Measurements from ENCODE around the gene SKA1. TPM values are rescaled to one million over a fixed set of nuclear protein-coding genes. Genes with fewer than 3 reads are reported as not detected.
"Not testable (repeated sequence)": the region's sequence is repeated elsewhere in the genome, so short reads cannot be mapped to it uniquely, and the experiment has no call there.

Gene SKA1
- total and polyA plus RNA-seq, 7 donors: 0.68 to 5.4 (median 1.4) TPM; not detected in 4

DNA sequence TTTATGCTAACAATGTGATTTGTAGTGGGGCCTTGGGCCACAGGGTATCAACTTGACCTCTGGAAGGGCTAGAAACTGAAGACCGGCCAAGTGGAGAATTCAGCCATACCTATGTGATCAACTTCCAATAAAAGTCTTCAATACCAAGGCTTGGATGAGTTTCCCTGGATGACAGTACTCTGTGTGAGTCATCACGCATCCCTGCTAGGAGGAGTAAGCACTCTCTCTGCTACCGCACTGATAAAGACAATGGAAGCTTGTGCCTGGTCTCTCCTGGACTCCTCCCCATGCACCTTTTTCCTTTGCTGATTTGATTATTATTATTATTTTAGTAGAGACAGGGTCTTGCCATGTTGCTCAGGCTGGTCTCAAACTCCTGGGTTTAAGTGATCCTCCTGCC lies 58.1 kb downstream of the SKA1 start:
- intact Hi-C loops (cut with DNase I): no loop called here
- no peak overlapping the region for H3K4me3 ChIP-seq
- no peaks in the 10 kb centered on the region for H3K4me1 ChIP-seq
- no peak for DNase-seq
- H3K36me3 ChIP-seq: no peaks in the 10 kb centered on the region
- no peaks in the 10 kb centered on the region for H3K27me3 ChIP-seq
- H3K27ac ChIP-seq: no peak overlapping the region
- no peak for TF ChIP-seq EP300 (IDR thresholded peaks at IDR 0.05)
- no peaks in the 10 kb centered on the region for H3K9me3 ChIP-seq
- whole genome bisulfite sequencing, 2 donors: 94 to 95% methylated on average over 3 of the region's 3 CpGs

DNA sequence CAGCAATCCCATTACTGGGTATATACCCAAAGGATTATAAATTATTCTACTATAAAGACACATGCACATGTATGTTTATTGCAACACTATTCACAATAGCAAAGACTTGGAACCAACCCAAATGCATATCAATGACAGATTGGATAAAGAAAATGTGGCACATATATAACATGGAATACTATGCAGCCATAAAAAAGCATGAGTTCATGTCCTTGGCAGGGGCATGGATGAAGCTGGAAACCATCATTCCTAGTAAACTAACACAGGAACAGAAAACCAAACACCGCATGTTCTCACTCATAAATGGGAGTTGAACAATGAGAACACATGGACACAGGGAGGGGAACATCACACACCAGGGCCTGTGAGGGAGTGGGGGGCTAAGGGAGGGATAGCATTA lies 61.9 kb downstream of the SKA1 start:
- H3K27ac ChIP-seq; H3K4me3 ChIP-seq; H3K9me3 ChIP-seq; H3K27me3 ChIP-seq; H3K4me1 ChIP-seq; H3K36me3 ChIP-seq; intact Hi-C loops (cut with DNase I); DNase-seq: not testable (repeated sequence)
- 91 to 93% methylated on average over 1 of the region's 1 CpG for WGBS, 2 donors

- no peak for DNase-seq
- Histone ChIP-seq H3K9me3 (peaks cover 0 to 10% (median 0%) of the 10 kb centered on the region in 4 donors), H3K27me3 (no peaks in the 10 kb centered on the region), H3K4me3 (no peak overlapping the region), H3K4me1 (no peaks in the 10 kb centered on the region), H3K36me3 (no peaks in the 10 kb centered on the region), H3K27ac (no peak overlapping the region)
- TF ChIP-seq, protein P1, sequence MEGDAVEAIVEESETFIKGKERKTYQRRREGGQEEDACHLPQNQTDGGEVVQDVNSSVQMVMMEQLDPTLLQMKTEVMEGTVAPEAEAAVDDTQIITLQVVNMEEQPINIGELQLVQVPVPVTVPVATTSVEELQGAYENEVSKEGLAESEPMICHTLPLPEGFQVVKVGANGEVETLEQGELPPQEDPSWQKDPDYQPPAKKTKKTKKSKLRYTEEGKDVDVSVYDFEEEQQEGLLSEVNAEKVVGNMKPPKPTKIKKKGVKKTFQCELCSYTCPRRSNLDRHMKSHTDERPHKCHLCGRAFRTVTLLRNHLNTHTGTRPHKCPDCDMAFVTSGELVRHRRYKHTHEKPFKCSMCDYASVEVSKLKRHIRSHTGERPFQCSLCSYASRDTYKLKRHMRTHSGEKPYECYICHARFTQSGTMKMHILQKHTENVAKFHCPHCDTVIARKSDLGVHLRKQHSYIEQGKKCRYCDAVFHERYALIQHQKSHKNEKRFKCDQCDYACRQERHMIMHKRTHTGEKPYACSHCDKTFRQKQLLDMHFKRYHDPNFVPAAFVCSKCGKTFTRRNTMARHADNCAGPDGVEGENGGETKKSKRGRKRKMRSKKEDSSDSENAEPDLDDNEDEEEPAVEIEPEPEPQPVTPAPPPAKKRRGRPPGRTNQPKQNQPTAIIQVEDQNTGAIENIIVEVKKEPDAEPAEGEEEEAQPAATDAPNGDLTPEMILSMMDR (IDR thresholded peaks at IDR 0.05): no peak
- TF ChIP-seq POLR2A (IDR thresholded peaks at IDR 0.05) (no peak), POLR2AphosphoS5 (IDR thresholded peaks at IDR 0.05) (no peak), EP300 (IDR thresholded peaks at IDR 0.05) (no peak)
- WGBS, 2 donors: 84 to 90% methylated on average over 2 of the region's 2 CpGs
- intact Hi-C loops (cut with DNase I): no loop called here
These were observed 64.7 kb downstream of the SKA1 start for GRCh38 chr18:50439460-50440015.

GRCh38 chr18:50441016-50441415 lies 66.2 kb downstream of the SKA1 start:
- no peak for DNase-seq
- Histone ChIP-seq H3K27me3 (no peaks in the 10 kb centered on the region), H3K27ac (no peak overlapping the region), H3K9me3 (peaks cover 0 to 12% (median 0%) of the 10 kb centered on the region in 4 donors), H3K36me3 (no peaks in the 10 kb centered on the region), H3K4me3 (no peak overlapping the region), H3K4me1 (no peaks in the 10 kb centered on the region)
- intact Hi-C loops (cut with DNase I): no loop called here
- TF ChIP-seq POLR2A (IDR thresholded peaks at IDR 0.05): no peak
- WGBS, 2 donors: 24 to 61% methylated on average over 4 of the region's 4 CpGs

- WGBS, 2 donors: 49 to 68% methylated on average over 1 of the region's 1 CpG
- Histone ChIP-seq H3K4me3 (no peak overlapping the region), H3K9me3 (peaks cover 0 to 12% (median 0%) of the 10 kb centered on the region in 4 donors), H3K27ac (no peak overlapping the region), H3K27me3 (no peaks in the 10 kb centered on the region), H3K36me3 (no peaks in the 10 kb centered on the region), H3K4me1 (no peaks in the 10 kb centered on the region)
- DNase-seq: no peak
- intact Hi-C loops (cut with DNase I): no loop called here
- TF ChIP-seq, protein P1 (IDR thresholded peaks at IDR 0.05): no peak
- TF ChIP-seq POLR2A (IDR thresholded peaks at IDR 0.05) (no peak), POLR2AphosphoS5 (IDR thresholded peaks at IDR 0.05) (no peak), EP300 (IDR thresholded peaks at IDR 0.05) (no peak)
These were observed 66.7 kb downstream of the SKA1 start for GRCh38 chr18:50441501-50441900.

Other genes with a start within 250 kb of the SKA1 start
- 1 to 10 TPM in 1 of 4 donors, under 1 TPM in 3; 0.14 to 3.0 (median 0.59) TPM for gene MYO5B, start 179.9 kb upstream of the SKA1 start, total RNA-seq
- 10 to 100 TPM; 52.6 to 80.7 (median 60.7) TPM for gene MYO5B, start 179.9 kb upstream of the SKA1 start, polyA plus RNA-seq
- under 1 TPM in 1 of 4 donors, not detected in 3; 0.27 TPM for gene CFAP53, start 108.6 kb upstream of the SKA1 start, total RNA-seq
- gene CFAP53, start 108.6 kb upstream of the SKA1 start, polyA plus RNA-seq: under 1 TPM in 2 of 3 donors, not detected in 1; 0.23 to 0.46 TPM
- 10 to 100 TPM; 58.9 to 93.6 (median 75.5) TPM for gene MBD1, start 93.5 kb upstream of the SKA1 start, total RNA-seq
- 10 to 100 TPM; 25.9 to 45.8 (median 33.0) TPM for gene MBD1, start 93.5 kb upstream of the SKA1 start, polyA plus RNA-seq
- gene CXXC1, start 87.4 kb upstream of the SKA1 start, total RNA-seq: 10 to 100 TPM; 34.2 to 58.9 (median 51.1) TPM
- 10 to 100 TPM; 27.0 to 83.2 (median 43.2) TPM for gene CXXC1, start 87.4 kb upstream of the SKA1 start, polyA plus RNA-seq
- gene MAPK4, start 185.0 kb downstream of the SKA1 start, total RNA-seq: 10 to 100 TPM in 3 of 4 donors, 1 to 10 TPM in 1; 6.8 to 16.1 (median 12.9) TPM
- under 1 TPM in 2 of 3 donors, not detected in 1; 0.60 to 0.96 TPM for gene MAPK4, start 185.0 kb downstream of the SKA1 start, polyA plus RNA-seq

Measured in sigmoid colon (tissue), 7 donors.